HL-60 (cell line): ENCODE measurements around the gene SLC41A3.

ENCODE experiments used
- DNase-seq, 2 experiments: peaks; one replicate each; pipeline ENCODE4 v3.0.0-alpha.2; 2010 to 2020; ENCODE audit warnings: low read depth in 1 of 2, low spot score in 1 of 2
- H3K27ac ChIP-seq: fragments of 250-450 bp; sonication (Bioruptor Pico); replicated peaks from 2 replicates; pipeline ENCODE4 v1.5.1; 2020; ENCODE audit warnings: mild to moderate bottlenecking, moderate library complexity
- H3K27me3 ChIP-seq: fragments of 250-450 bp; sonication (Bioruptor Pico); 2 replicates; pipeline ENCODE4 v1.5.1; 2021; ENCODE audit warnings: mild to moderate bottlenecking, moderate library complexity; ENCODE audit not compliant: insufficient read depth, poor library complexity, severe bottlenecking
- H3K4me3 ChIP-seq: replicated peaks from 2 replicates; pipeline ENCODE4 v1.5.1; 2011; ENCODE audit warnings: mild to moderate bottlenecking, control low read depth, low read length; ENCODE audit not compliant: insufficient read depth
- CTCF ChIP-seq: IDR thresholded peaks from one replicate; pipeline ENCODE4 v1.5.1; 2011; ENCODE audit warnings: low read length, control low read depth, inconsistent platforms; ENCODE audit not compliant: insufficient read depth
- GABPA ChIP-seq: IDR thresholded peaks from 2 replicates; pipeline ENCODE4 v1.6.1; 2012; ENCODE audit warnings: low read depth
- POLR2AphosphoS5 ChIP-seq: IDR thresholded peaks from 2 replicates; pipeline ENCODE4 v1.6.1; 2012; ENCODE audit warnings: low read depth
- SPI1 ChIP-seq: IDR thresholded peaks from 2 replicates; pipeline ENCODE4 v1.6.1; 2012; ENCODE audit warnings: low read depth, mild to moderate bottlenecking, borderline replicate concordance
- TF ChIP-seq, protein P1 (sequence below): IDR thresholded peaks from 2 replicates; pipeline ENCODE4 v1.6.1; 2012; ENCODE audit warnings: low read depth; ENCODE audit not compliant: insufficient replicate concordance

SLC41A3 gene

GRCh38 chr3:126124148-126124868, 40.4 kb upstream of the SLC41A3 start:
- H3K27ac ChIP-seq = no peak overlapping the region
- no peak for DNase-seq

DNA sequence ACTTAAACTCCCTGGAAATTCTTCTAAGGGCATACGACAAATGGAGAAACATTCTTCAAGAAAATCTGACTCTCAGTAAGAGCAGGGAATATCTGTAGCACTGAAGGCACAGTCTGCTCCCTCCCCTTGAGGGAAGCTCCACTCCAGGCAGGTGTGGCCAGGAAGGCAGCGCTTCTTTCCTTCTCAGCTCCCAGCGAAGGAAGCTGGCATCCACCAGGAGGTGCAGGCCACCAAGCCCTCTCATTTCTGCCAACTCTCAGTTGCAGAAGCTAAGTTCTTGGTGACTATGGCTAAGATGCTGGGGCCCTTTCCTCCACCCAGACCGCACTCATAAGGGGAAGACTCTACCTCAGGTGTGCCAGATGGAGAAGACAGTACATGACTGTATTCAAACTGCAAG, 37.7 kb upstream of the SLC41A3 start:
- no peak overlapping the region for H3K4me3 ChIP-seq
- no peak overlapping the region for H3K27ac ChIP-seq
- no peaks in the 10 kb centered on the region for H3K27me3 ChIP-seq
- no peak for DNase-seq
- no peak for TF ChIP-seq GABPA
- no peak for TF ChIP-seq POLR2AphosphoS5
- no peak for TF ChIP-seq CTCF
- no peak for TF ChIP-seq SPI1
- TF ChIP-seq, protein P1, sequence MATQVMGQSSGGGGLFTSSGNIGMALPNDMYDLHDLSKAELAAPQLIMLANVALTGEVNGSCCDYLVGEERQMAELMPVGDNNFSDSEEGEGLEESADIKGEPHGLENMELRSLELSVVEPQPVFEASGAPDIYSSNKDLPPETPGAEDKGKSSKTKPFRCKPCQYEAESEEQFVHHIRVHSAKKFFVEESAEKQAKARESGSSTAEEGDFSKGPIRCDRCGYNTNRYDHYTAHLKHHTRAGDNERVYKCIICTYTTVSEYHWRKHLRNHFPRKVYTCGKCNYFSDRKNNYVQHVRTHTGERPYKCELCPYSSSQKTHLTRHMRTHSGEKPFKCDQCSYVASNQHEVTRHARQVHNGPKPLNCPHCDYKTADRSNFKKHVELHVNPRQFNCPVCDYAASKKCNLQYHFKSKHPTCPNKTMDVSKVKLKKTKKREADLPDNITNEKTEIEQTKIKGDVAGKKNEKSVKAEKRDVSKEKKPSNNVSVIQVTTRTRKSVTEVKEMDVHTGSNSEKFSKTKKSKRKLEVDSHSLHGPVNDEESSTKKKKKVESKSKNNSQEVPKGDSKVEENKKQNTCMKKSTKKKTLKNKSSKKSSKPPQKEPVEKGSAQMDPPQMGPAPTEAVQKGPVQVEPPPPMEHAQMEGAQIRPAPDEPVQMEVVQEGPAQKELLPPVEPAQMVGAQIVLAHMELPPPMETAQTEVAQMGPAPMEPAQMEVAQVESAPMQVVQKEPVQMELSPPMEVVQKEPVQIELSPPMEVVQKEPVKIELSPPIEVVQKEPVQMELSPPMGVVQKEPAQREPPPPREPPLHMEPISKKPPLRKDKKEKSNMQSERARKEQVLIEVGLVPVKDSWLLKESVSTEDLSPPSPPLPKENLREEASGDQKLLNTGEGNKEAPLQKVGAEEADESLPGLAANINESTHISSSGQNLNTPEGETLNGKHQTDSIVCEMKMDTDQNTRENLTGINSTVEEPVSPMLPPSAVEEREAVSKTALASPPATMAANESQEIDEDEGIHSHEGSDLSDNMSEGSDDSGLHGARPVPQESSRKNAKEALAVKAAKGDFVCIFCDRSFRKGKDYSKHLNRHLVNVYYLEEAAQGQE = no peak

More at GRCh38 chr3:126124148-126124868, 40.4 kb upstream of the SLC41A3 start:
- no peak for TF ChIP-seq SPI1
- TF ChIP-seq, protein P1 = no peak
- Histone ChIP-seq H3K4me3 (no peak overlapping the region), H3K27me3 (no peaks in the 10 kb centered on the region)

DNA sequence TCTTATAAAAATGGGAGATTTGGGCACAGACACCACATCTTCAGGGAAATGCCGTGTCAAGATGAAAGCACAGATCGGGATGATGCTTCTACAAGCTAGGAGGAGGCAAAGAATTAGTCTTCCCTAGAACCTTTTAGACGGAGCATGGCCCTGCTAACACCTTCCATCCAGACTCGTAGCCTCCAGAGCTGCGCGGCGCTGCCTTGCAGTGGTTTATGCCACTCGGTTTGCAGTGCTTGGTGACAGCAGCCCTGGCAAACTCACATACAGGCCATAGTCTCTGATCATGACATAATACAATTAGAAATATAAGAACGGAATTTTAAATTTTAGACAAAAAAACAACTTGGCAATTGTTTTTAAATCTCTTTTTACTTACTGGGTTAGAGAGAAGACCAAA, 37.1 kb upstream of the SLC41A3 start:
- TF ChIP-seq CTCF = no peak
- TF ChIP-seq POLR2AphosphoS5 = no peak
- TF ChIP-seq GABPA = no peak
- TF ChIP-seq, protein P1 = no peak
- no peak for TF ChIP-seq SPI1
- Histone ChIP-seq H3K27ac (no peak overlapping the region), H3K27me3 (no peaks in the 10 kb centered on the region), H3K4me3 (no peak overlapping the region)
- DNase-seq = no peak
